HFF-Myc (cell line): ENCODE measurements around the gene RAB1B.

Experiments used
- DNase-seq: peaks from one replicate; pipeline ENCODE4 v3.0.0-alpha.2; 2011; ENCODE audit warnings: low read depth; ENCODE audit errors: extremely low read depth
- H3K4me3 ChIP-seq: replicated peaks from 2 replicates; pipeline ENCODE4 v1.5.1; 2011; ENCODE audit warnings: low read depth, mild to moderate bottlenecking, control low read depth, low read length
- CTCF ChIP-seq: IDR thresholded peaks from 2 replicates; pipeline ENCODE4 v1.5.1; 2012; ENCODE audit warnings: mild to moderate bottlenecking, low read depth, low read length, control low read depth; ENCODE audit errors: missing control alignments

The RAB1B gene

GRCh38 chr11:66287889-66288670 lies 19.6 kb downstream of the RAB1B start:
- H3K4me3 ChIP-seq: peak overlapping the region; percentile 84
- no peak for DNase-seq
- no peak for TF ChIP-seq CTCF

GRCh38 chr11:66288671-66289547 lies 20.5 kb downstream of the RAB1B start, which contains the start of gene YIF1A:
Gene YIF1A, minus strand, starts transcription at chr11:66289143. Its CDS starts 158 bp downstream, at chr11:66288985.
- TF ChIP-seq CTCF: no peak
- peak within 1 kb of the TSS; percentile 84 for H3K4me3 ChIP-seq
- peak; percentile 99 for DNase-seq

- H3K4me3 ChIP-seq: peak overlapping the region; percentile 84
- DNase-seq: no peak
- no peak for TF ChIP-seq CTCF
Observed at GRCh38 chr11:66289548-66290329, 21.3 kb downstream of the RAB1B start.

GRCh38 chr11:66290330-66290621 lies 21.8 kb downstream of the RAB1B start:
- H3K4me3 ChIP-seq: peak overlapping the region; percentile 84; the same call in 1 of the 2 replicates
- TF ChIP-seq CTCF: no peak
- no peak for DNase-seq

GRCh38 chr11:66291303-66291705 lies 22.9 kb downstream of the RAB1B start:
- TF ChIP-seq CTCF: no peak
- no peak overlapping the region for H3K4me3 ChIP-seq
- no peak for DNase-seq

- no peak within 1 kb of the TSS for H3K4me3 ChIP-seq
- no peak for DNase-seq
- TF ChIP-seq CTCF: no peak
Observed at GRCh38 chr11:66291706-66292542, 23.5 kb downstream of the RAB1B start, which contains the start of gene TMEM151A. Gene TMEM151A, plus strand, starts transcription at chr11:66291894. Its CDS starts 120 bp downstream, at chr11:66292014.
